ENCODE measurements around the gene TBC1D24. TPM values are rescaled to one million over a fixed set of nuclear protein-coding genes. Genes with fewer than 3 reads are reported as not detected.
A peak's percentile ranks its signal among the peaks of the same experiment; 100 is the strongest.
"Not testable (repeated sequence)": the region's sequence is repeated elsewhere in the genome, so short reads cannot be mapped to it uniquely, and the experiment has no call there.

Gene TBC1D24
- total RNA-seq, 1 donor from 2014 or later, result 24.9 TPM

GRCh38 chr16:2530629-2531318 lies 55.8 kb downstream of the TBC1D24 start:
- DNase-seq (ENCODE audit: low spot score), result peak; percentile 82

DNA sequence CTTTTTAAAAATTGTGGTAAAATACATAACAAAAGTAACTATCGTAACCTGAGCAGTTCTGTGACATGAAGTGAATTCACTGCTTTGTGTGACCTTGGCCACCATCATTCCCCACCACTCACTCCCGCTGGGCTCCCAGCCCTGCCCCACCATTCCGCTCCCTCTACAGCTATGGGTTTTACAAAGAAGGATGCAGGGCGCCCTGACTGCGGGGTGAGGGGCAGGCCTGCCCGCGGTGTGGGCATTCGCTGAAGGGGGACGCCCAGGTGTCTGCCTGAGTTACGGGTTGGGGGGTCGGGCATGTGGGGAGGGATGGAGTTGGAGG lies 56.4 kb downstream of the TBC1D24 start, which contains the start of gene CEMP1:
Gene CEMP1 (minus strand): TSS at position 38 of the 325 bp plus-strand sequence. CDS start 335 bp downstream, outside the sequence.
- no peak for DNase-seq (ENCODE audit: low spot score)

GRCh38 chr16:2531696-2532493 lies 57.0 kb downstream of the TBC1D24 start:
- DNase-seq (ENCODE audit: low spot score), result peak; percentile 100

- DNase-seq (ENCODE audit: low spot score), result peak; percentile 90
These were observed 57.7 kb downstream of the TBC1D24 start for GRCh38 chr16:2532494-2533141.

GRCh38 chr16:2533142-2533755 lies 58.3 kb downstream of the TBC1D24 start:
- DNase-seq (ENCODE audit: low spot score), result not testable (repeated sequence)

- no peak for DNase-seq (ENCODE audit: low spot score)
These were observed 59.0 kb downstream of the TBC1D24 start for GRCh38 chr16:2533912-2534311.

DNA sequence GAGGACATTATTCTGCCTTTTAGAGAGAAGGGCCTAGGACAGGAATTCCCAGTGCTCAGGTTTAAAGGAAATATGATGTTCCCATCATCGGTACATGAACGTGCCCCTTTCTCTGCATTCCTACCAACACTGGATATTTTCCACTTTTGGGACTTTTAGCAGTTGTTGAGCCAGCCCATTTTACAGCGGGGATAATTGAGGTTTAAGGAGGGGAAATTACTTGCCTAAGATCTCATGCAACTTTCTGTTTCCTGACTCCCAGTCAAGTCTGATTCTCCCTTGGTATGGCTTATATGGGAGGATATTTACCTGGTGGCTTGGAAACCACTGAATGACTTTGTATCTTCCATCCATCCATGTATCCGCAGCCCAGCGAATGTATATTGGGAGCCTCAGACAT lies 59.4 kb downstream of the TBC1D24 start:
- not testable (repeated sequence) for DNase-seq (ENCODE audit: low spot score)

DNA sequence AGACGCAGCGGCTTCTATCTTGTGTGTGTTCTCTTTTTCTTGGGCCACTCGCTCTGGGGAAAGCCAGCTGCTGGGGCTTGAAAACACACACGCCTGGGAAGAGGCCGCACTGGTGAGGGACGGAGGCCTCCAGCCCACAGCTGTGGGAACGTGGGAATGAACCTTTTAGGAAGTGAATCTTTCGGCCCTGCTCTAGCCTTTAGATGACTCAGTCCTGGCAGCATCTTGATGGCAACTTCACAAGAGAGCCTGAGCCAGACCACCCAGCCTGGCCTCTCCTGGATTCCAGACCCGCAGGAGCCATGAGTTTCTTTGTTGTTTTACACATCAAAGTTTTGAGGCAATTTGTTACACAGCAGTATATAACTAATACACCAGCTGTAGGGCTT lies 60.7 kb downstream of the TBC1D24 start:
- no peak for DNase-seq (ENCODE audit: low spot score)

GRCh38 chr16:2537451-2538379 lies 62.8 kb downstream of the TBC1D24 start, which contains the start of gene PDPK1:
TSS of gene PDPK1 (plus strand) at chr16:2538021. CDS start at chr16:2538113, 92 bp downstream.
- peak; percentile 98 for DNase-seq (ENCODE audit: low spot score)

DNA sequence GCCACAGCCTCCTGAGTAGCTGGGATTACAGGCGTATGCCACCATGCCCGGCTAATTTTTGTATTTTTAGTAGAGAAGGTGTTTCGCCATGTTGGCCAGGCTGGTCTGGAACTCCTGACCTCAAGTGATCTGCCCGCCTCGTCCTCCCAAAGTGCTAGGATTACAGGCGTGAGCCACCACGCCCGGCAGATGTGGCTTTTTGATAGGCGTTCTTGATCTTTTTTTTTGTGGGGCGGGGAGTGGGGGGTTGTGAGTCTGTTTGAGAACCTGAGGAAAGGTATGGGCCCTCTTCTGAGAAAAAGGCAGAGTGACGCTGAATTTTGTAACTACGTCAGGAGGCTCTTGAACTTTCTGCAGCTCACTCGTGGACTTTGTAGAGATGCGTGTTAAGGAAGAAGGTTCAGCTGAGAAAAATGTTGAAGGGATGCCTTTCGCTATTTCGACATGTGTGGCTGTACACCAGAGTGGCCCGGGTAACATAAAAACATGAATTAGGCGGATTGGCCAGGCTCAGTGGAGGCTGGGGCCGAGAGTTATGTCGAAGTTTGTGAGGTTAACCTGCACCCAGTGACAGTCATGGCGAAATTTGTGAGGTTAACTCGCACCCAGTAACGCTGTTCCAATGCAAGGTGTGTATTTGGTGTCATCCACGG lies 64.4 kb downstream of the TBC1D24 start:
- not testable (repeated sequence) for DNase-seq (ENCODE audit: low spot score)

GRCh38 chr16:2539845-2540458 lies 65.0 kb downstream of the TBC1D24 start:
- DNase-seq (ENCODE audit: low spot score), result not testable (repeated sequence)

DNA sequence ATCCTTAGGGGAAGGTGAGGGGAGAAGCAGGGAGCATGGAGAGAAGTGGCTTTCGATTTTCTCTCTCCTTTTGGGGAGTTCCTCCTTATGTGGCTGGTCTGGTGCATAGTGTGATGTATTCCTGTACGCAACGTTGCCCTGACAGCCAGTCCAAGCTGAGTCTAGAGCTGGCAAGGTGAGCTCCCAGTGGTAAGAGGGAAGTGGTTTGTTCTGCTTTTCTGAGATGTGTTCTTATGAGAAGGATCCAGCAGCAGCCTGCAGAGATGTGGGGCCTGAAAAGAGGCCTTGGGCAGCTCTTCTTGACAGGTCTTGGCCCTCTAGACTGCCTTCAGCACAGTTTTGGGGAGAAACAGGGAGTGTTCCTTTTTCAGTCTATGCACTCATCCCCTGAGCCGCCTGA lies 66.0 kb downstream of the TBC1D24 start:
- not testable (repeated sequence) for DNase-seq (ENCODE audit: low spot score)

DNA sequence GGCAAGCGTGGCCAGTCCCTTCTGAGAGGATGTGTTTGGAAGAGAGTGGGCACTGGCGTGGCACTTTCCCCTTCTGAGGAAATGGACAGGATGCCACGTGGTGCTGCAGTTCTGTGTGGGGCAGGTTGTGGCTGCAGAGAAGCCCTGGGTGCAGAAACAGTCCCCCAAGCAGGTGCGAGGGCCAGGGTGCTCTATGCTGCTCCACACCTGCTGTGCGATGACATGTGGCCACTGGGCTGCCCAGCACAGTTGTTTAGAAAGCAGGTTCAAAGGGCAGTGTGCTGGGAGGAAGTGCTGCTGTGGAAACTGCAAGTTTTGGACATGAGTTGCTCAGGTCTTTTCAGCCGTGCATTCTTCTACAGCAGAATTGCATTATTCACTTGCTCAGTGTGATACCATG lies 66.5 kb downstream of the TBC1D24 start:
- not testable (repeated sequence) for DNase-seq (ENCODE audit: low spot score)

- DNase-seq (ENCODE audit: low spot score), result not testable (repeated sequence)
These were observed 68.8 kb downstream of the TBC1D24 start for GRCh38 chr16:2543771-2544170.

DNA sequence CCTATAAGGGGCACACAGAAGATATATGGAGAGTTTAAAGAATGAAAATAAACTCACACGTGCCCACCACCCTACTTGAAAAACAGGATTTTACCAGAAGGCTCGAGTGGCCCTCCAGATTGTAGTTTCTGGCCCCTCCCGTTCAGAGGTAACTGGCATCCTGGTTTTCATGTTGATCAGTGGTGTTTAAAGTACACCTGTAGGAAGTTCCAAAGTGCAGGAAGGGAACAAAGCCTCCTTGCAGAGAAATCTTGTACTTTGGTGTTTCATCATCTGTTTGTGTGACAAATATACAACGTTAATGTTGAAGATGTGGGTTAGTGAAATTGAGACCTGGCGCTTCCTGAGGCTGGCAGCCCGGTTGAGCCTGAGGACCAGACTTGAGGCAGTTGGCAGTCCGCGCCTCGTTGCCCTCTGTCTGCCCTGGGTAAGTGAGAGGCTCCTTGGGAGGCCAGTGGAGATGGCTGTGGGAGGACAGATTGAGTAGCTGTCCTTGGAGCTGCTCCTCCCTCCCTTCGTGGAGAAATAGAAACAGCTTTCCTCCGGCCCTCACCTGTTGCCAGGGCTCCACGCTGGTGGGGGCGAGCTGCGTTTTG lies 75.5 kb downstream of the TBC1D24 start:
- DNase-seq (ENCODE audit: low spot score), result not testable (repeated sequence)

DNA sequence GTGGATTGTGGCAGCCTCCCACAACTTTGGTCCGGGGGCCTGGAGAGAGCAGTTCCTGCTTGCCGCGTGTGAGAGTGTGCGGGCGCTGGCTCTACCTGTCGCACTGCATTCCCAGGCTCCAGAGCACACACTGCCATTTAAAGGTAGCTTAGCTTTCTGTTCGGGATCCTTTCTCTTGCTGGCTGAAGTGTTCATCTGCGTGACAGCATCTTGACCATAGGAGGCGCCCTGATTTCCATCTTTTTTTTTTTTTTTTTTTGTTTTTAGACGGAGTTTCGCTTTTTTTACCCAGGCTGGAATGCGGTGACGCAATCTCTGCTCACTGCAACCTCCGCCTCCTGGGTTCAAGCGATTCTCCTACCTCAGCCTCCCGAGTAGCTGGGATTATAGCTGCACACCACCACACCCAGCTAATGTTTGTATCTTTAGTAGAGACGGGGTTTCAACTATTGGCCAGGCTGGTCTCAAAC lies 76.5 kb downstream of the TBC1D24 start:
- not testable (repeated sequence) for DNase-seq (ENCODE audit: low spot score)

DNA sequence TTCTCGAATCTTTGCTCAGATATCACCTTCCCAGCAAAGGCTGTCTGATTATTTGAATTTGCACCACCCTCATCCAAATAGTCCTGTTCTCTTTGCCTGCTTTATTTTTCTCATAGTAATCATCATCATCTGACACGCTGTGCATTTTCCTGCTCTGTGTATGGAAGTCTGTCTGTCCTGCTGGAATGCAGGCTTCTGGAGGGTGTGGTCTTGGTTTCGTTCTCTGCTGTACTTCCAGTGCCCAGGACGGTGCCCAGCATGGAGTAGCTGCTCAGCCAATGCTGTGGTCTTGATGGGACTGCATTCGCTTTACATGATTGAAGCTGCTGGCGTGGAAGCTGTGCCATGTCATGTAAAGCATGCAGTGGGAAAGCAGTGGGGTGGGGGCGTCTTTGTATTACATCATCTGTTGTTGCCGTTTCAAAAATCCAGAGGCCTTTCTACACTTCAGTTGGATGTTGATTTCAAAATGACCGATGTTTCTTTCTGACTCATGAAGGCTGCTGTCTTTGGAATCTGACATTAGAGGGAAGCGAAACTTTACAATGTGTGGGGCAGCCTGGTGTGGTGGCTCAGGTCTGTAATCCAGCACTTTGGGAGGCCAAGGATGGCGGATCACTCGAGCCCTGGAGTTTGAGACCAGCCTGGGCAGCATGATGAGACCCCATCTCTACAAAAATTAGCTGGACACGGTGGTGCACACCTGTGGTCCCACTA lies 79.9 kb downstream of the TBC1D24 start:
- DNase-seq (ENCODE audit: low spot score), result not testable (repeated sequence)

All from mesenteric fat pad (tissue), 1 donor.